Transverse colon (tissue), 3 donors: ENCODE measurements around the gene AHNAK.

Experiments
- CTCF ChIP-seq, 5 experiments: fragments of 200-600 bp in 3 of 5; fragments of 450-650 bp in 2 of 5; sonication (generic) in 3 of 5; IDR thresholded peaks; 1 replicate in 2 of 5; 2 replicates in 3 of 5; pipeline ENCODE4 v1.5.1; 2016 to 2017; ENCODE audit warnings: antibody characterized with exemption in 5 of 5, inconsistent platforms in 3 of 5, mild to moderate bottlenecking in 2 of 5, moderate library complexity in 1 of 5
- EP300 ChIP-seq: sonication (generic); formaldehyde crosslinking; IDR thresholded peaks from one replicate; pipeline ENCODE4 v1.6.1; 2017; ENCODE audit warnings: antibody characterized with exemption, low read depth

GRCh38 chr11:62540804-62541701 lies 5.6 kb downstream of the AHNAK start:
- TF ChIP-seq CTCF (IDR thresholded peaks at IDR 0.05), result no peak
- TF ChIP-seq EP300, result no peak
